Liver (tissue), 3 donors: Measurements from ENCODE around the gene XXYLT1.

Experiments
- ATF3 ChIP-seq: IDR thresholded peaks from 2 replicates; pipeline ENCODE4 v1.6.1; 2016; ENCODE audit warnings: antibody characterized with exemption
- CTCF ChIP-seq: fragments of 150-350 bp; IDR thresholded peaks from 2 replicates; pipeline ENCODE4 v1.5.1; 2017; ENCODE audit warnings: improper control_type of control experiment, low read depth, low read length; ENCODE audit not compliant: missing input control
- EGR1 ChIP-seq, 2 donors: IDR thresholded peaks; 2 replicates each; pipeline ENCODE4 v1.6.1; 2016 to 2018; ENCODE audit warnings: antibody characterized with exemption in 2 of 2, low read depth in 2 of 2
- FOXA2 ChIP-seq: IDR thresholded peaks from 2 replicates; pipeline ENCODE4 v1.6.1; 2016; ENCODE audit warnings: antibody characterized with exemption
- GABPA ChIP-seq, 2 donors: IDR thresholded peaks in 1 of 2; conservative IDR thresholded peaks in 1 of 2; 2 replicates each; pipeline ENCODE4 v1.6.1; 2016; ENCODE audit warnings: antibody characterized with exemption in 2 of 2, mild to moderate bottlenecking in 1 of 2, moderate library complexity in 1 of 2
- JUND ChIP-seq, 2 donors: IDR thresholded peaks; 2 replicates each; pipeline ENCODE4 v1.6.1; 2016; ENCODE audit warnings: antibody characterized with exemption in 2 of 2
- MAX ChIP-seq: IDR thresholded peaks from 2 replicates; pipeline ENCODE4 v1.6.1; 2016; ENCODE audit warnings: antibody characterized with exemption
- RAD21 ChIP-seq, 2 donors: IDR thresholded peaks; 2 replicates each; pipeline ENCODE4 v1.6.1; 2016; ENCODE audit warnings: antibody characterized with exemption in 2 of 2, mild to moderate bottlenecking in 2 of 2
- RXRA ChIP-seq, 2 donors: IDR thresholded peaks; 2 replicates each; pipeline ENCODE4 v1.6.1; 2017 to 2018; ENCODE audit warnings: antibody characterized with exemption in 2 of 2, mild to moderate bottlenecking in 1 of 2
- SP1 ChIP-seq: IDR thresholded peaks from 2 replicates; pipeline ENCODE4 v1.6.1; 2018; ENCODE audit warnings: antibody characterized with exemption, mild to moderate bottlenecking
- TAF1 ChIP-seq: conservative IDR thresholded peaks from 2 replicates; pipeline ENCODE4 v1.6.1; 2016; ENCODE audit warnings: antibody characterized with exemption, mild to moderate bottlenecking
- YY1 ChIP-seq: IDR thresholded peaks from 2 replicates; pipeline ENCODE4 v1.6.1; 2016; ENCODE audit warnings: antibody characterized with exemption, mild to moderate bottlenecking
- donor health status: healthy.
- donor health status: healthy.

GRCh38 chr3:195175076-195175475 lies 95.9 kb downstream of the XXYLT1 start:
- no peak for TF ChIP-seq ATF3
- no peak for TF ChIP-seq EGR1 (IDR thresholded peaks at IDR 0.05; ENCODE audit: low read depth in 2 of 2)
- no peak for TF ChIP-seq JUND (IDR thresholded peaks at IDR 0.05)
- TF ChIP-seq CTCF: no peak
- no peak for TF ChIP-seq MAX
- TF ChIP-seq RAD21 (IDR thresholded peaks at IDR 0.05): no peak
- no peak for TF ChIP-seq TAF1
- no peak for TF ChIP-seq RXRA (IDR thresholded peaks at IDR 0.05)
- TF ChIP-seq YY1: no peak
- no peak for TF ChIP-seq SP1
- TF ChIP-seq GABPA (IDR thresholded peaks at IDR 0.05 in 1 of 2, conservative IDR thresholded peaks at IDR 0.05 in 1 of 2): no peak
- no peak for TF ChIP-seq FOXA2
